Naive B cell (primary cell): ENCODE results near the gene KDM7A. TPM values are rescaled to one million over a fixed set of nuclear protein-coding genes. Genes with fewer than 3 reads are reported as not detected.

Experiments
- ATAC-seq, 2 donors: fragments of 150-1000 bp; cut with Tn5 transposase; 2 replicates each; pipeline ENCODE4 v1.10.0; 2021; ENCODE audit warnings: low read depth in 2 of 2, mild to moderate bottlenecking in 2 of 2, moderate library complexity in 2 of 2
- DNase-seq: peaks from one replicate; pipeline ENCODE4 v3.0.0; 2022
- H3K27ac Mint-ChIP-seq, 6 donors: one replicate each; pipeline ENCODE4 v1.8.0; 2020 to 2022; ENCODE audit warnings: mild to moderate bottlenecking in 6 of 6, mixed read lengths in 6 of 6, moderate library complexity in 5 of 6, inconsistent platforms in 2 of 6
- H3K27me3 Mint-ChIP-seq, 3 donors: one replicate each; pipeline ENCODE4 v1.8.0; 2021 to 2022; ENCODE audit warnings: mixed read lengths in 3 of 3, mild to moderate bottlenecking in 1 of 3
- H3K36me3 Mint-ChIP-seq, 2 donors: one replicate each; pipeline ENCODE4 v1.8.0; 2020 to 2022; ENCODE audit warnings: mixed read lengths in 2 of 2, inconsistent platforms in 1 of 2, mild to moderate bottlenecking in 1 of 2
- H3K4me1 Mint-ChIP-seq, 3 donors: one replicate each; pipeline ENCODE4 v1.8.0; 2020 to 2022; ENCODE audit warnings: mixed read lengths in 3 of 3, inconsistent platforms in 1 of 3, mild to moderate bottlenecking in 1 of 3, moderate library complexity in 1 of 3
- H3K4me3 Mint-ChIP-seq, 8 donors: one replicate each; pipeline ENCODE4 v1.8.0; 2020 to 2022; ENCODE audit warnings: mild to moderate bottlenecking in 8 of 8, mixed read lengths in 8 of 8, moderate library complexity in 8 of 8, inconsistent platforms in 2 of 8
- H3K9me3 Mint-ChIP-seq, 7 donors: one replicate each; pipeline ENCODE4 v1.8.0; 2020 to 2022; ENCODE audit warnings: mixed read lengths in 7 of 7, mild to moderate bottlenecking in 5 of 7, inconsistent platforms in 2 of 7, moderate library complexity in 1 of 7
- polyA plus RNA-seq, 6 donors: library from polyadenylated mRNA; unstranded; fragments of 300-500 nt; fragmentation: Illumina TruSeq; gene quantifications; one replicate each; pipeline ENCODE4 v1.2.3, GENCODE V29; 2021; ENCODE audit warnings: low read depth in 6 of 6

KDM7A gene
- polyA plus RNA-seq, 6 donors from 2014 or later, result 5.8 to 10.1 (median 8.9) TPM

GRCh38 chr7:140053812-140054539 is 122.8 kb downstream of the KDM7A start:
- H3K27me3 Mint-ChIP-seq, result no peaks in the 10 kb centered on the region
- peak; percentile 45 for DNase-seq
- peaks cover 47 to 85% (median 58%) of the 10 kb centered on the region in 3 donors for H3K4me1 Mint-ChIP-seq
- peak; percentile 94 to 95 for ATAC-seq
- peak overlapping the region; percentile 17 to 68 (median 52) for H3K4me3 Mint-ChIP-seq
- no peaks in the 10 kb centered on the region for H3K9me3 Mint-ChIP-seq
- peaks cover 0 to 22% of the 10 kb centered on the region in 2 donors for H3K36me3 Mint-ChIP-seq
- peak overlapping the region; percentile 61 to 98 (median 84) for H3K27ac Mint-ChIP-seq

- no peaks in the 10 kb centered on the region for H3K27me3 Mint-ChIP-seq
- no peaks in the 10 kb centered on the region for H3K9me3 Mint-ChIP-seq
- peaks cover 48 to 77% (median 49%) of the 10 kb centered on the region in 3 donors for H3K4me1 Mint-ChIP-seq
- H3K4me3 Mint-ChIP-seq, result no peak overlapping the region
- ATAC-seq (no peak), DNase-seq (no peak)
- peaks cover 4 to 13% of the 10 kb centered on the region in 2 donors for H3K36me3 Mint-ChIP-seq
- H3K27ac Mint-ChIP-seq, result peak overlapping the region in 2 of 6 donors; percentile 29 to 36
These were observed 125.0 kb downstream of the KDM7A start for GRCh38 chr7:140051820-140052219.

DNA sequence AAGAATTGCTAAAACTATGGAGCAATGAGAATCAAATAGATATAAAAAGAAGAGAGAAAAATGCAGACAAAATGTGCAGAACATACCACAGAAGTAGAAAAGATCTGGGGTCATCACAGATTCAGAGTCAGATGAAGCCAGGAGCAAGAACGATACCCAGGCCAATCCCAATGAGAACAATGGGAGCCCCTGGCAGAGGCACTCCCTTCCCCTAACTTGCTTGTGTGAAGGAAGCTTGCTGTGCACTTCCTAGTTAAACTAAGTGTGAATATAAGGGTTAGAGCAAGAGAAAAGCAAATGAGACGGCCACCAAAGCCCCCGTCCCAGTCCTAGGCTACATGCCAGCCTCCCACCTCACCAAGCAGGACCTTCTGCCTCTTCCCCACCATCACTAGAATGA is 126.7 kb downstream of the KDM7A start:
- H3K36me3 Mint-ChIP-seq, result peaks cover 12 to 17% of the 10 kb centered on the region in 2 donors
- H3K27me3 Mint-ChIP-seq, result no peaks in the 10 kb centered on the region
- H3K4me1 Mint-ChIP-seq, result peaks cover 37 to 63% (median 40%) of the 10 kb centered on the region in 3 donors
- H3K9me3 Mint-ChIP-seq, result no peaks in the 10 kb centered on the region
- no peak for DNase-seq
- ATAC-seq, result no peak
- peak overlapping the region in 3 of 6 donors; percentile 3 to 27 (median 14) for H3K27ac Mint-ChIP-seq
- H3K4me3 Mint-ChIP-seq, result no peak overlapping the region

DNA sequence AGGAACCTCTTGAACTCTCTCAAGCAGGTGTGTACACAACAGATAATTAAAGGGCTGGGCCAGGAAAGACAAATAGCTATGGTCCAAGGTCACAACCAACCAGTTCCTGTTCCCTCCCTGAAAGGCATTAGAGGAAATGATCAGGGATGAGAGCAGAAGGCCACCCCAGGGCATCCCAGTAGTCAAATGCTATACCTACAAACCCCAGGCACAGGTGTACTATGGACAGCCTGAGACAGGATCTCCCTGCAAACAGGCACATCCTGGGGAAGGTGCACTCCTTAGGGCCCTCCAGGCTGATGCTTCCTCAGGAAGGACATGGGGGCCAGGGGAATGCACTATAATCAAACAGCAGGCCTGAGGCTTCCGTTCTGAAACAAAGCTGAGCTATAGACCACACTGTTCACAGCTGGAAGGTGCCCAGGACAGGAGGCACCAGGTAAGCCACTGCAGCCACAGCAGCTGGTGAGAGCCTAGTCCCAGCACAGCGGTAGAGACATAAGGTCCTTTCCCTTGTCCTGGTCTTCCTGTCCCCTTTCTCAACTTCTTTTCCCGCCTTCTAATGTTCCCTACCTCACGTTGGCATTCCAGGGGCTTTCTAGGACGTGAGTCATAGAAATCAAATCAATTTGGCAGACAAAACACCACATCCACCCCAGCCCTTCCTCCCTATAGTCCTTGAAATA is 127.3 kb downstream of the KDM7A start:
- ATAC-seq (no peak), DNase-seq (no peak)
- no peaks in the 10 kb centered on the region for H3K27me3 Mint-ChIP-seq
- no peaks in the 10 kb centered on the region for H3K9me3 Mint-ChIP-seq
- peaks cover 14 to 17% of the 10 kb centered on the region in 2 donors for H3K36me3 Mint-ChIP-seq
- H3K27ac Mint-ChIP-seq, result peak overlapping the region in 1 of 6 donors; percentile 20
- no peak overlapping the region for H3K4me3 Mint-ChIP-seq
- H3K4me1 Mint-ChIP-seq, result peaks cover 32 to 57% (median 36%) of the 10 kb centered on the region in 3 donors

GRCh38 chr7:140048989-140049338 is 127.8 kb downstream of the KDM7A start:
- no peak overlapping the region for H3K4me3 Mint-ChIP-seq
- no peaks in the 10 kb centered on the region for H3K9me3 Mint-ChIP-seq
- no peak for ATAC-seq
- DNase-seq, result no peak
- H3K4me1 Mint-ChIP-seq, result peaks cover 27 to 52% (median 31%) of the 10 kb centered on the region in 3 donors
- H3K27ac Mint-ChIP-seq, result peak overlapping the region in 1 of 6 donors; percentile 20
- H3K36me3 Mint-ChIP-seq, result peaks cover 18 to 19% of the 10 kb centered on the region in 2 donors
- H3K27me3 Mint-ChIP-seq, result no peaks in the 10 kb centered on the region

GRCh38 chr7:140048138-140048537 is 128.6 kb downstream of the KDM7A start:
- Mint-ChIP-seq H3K9me3 (no peaks in the 10 kb centered on the region), H3K4me3 (no peak overlapping the region), H3K36me3 (peaks cover 21 to 24% of the 10 kb centered on the region in 2 donors), H3K4me1 (peaks cover 22 to 44% (median 23%) of the 10 kb centered on the region in 3 donors), H3K27me3 (no peaks in the 10 kb centered on the region), H3K27ac (peak overlapping the region in 1 of 6 donors; percentile 26)
- ATAC-seq (no peak), DNase-seq (no peak)

DNA sequence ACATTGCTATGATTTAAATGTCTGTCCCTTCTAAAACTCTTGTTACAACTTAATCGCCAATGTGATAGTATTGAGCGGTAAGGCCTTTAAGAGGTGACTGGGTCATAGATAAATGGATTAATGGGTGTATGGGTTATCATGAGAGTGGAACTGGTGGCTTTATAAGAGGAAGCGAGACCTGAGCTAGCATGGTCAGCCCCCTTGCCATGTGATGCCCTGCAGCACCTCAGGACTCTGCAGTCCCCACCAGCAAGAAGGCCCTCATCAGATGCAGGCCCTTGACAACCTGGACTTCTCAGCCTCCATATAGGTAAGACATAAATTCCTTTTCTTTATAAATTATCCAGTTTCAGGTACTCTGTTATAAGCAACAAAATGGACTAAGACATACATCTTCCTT is 129.6 kb downstream of the KDM7A start:
- no peaks in the 10 kb centered on the region for H3K27me3 Mint-ChIP-seq
- no peaks in the 10 kb centered on the region for H3K9me3 Mint-ChIP-seq
- DNase-seq, result no peak
- peaks cover 19 to 37% (median 20%) of the 10 kb centered on the region in 3 donors for H3K4me1 Mint-ChIP-seq
- ATAC-seq, result no peak
- H3K27ac Mint-ChIP-seq, result peak overlapping the region in 1 of 6 donors; percentile 69
- H3K4me3 Mint-ChIP-seq, result no peak overlapping the region
- peaks cover 21 to 24% of the 10 kb centered on the region in 2 donors for H3K36me3 Mint-ChIP-seq

GRCh38 chr7:140045697-140046096 is 131.1 kb downstream of the KDM7A start:
- H3K27ac Mint-ChIP-seq, result peak overlapping the region in 1 of 6 donors; percentile 49
- ATAC-seq (no peak), DNase-seq (no peak)
- peaks cover 30 to 32% of the 10 kb centered on the region in 2 donors for H3K36me3 Mint-ChIP-seq
- no peak overlapping the region for H3K4me3 Mint-ChIP-seq
- no peaks in the 10 kb centered on the region for H3K9me3 Mint-ChIP-seq
- no peaks in the 10 kb centered on the region for H3K27me3 Mint-ChIP-seq
- H3K4me1 Mint-ChIP-seq, result peaks cover 18 to 34% (median 18%) of the 10 kb centered on the region in 3 donors

DNA sequence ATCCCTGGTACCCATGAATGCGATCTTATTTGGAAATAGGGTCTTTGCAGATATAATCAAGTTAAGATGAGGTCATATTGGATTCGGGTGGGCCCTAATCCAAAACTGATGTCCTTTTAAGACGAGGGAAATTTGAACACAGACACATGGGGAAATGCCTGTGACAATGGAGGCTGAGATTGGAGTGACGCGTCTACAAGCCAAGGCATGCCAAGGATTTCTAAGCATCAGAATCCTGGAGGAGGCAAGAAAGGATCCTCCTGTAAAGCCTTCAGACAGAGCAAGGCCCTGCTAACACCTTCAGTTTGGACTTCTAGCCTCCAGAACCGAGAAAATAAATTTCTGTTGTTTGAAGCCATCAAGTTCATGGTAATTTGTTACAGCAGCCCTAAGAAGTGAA is 132.5 kb downstream of the KDM7A start:
- Mint-ChIP-seq H3K36me3 (peaks cover 24 to 30% of the 10 kb centered on the region in 2 donors), H3K27me3 (no peaks in the 10 kb centered on the region), H3K27ac (no peak overlapping the region), H3K4me1 (peaks cover 11 to 20% (median 15%) of the 10 kb centered on the region in 3 donors), H3K4me3 (no peak overlapping the region), H3K9me3 (no peaks in the 10 kb centered on the region)
- ATAC-seq (no peak), DNase-seq (no peak)

- peaks cover 26 to 41% of the 10 kb centered on the region in 2 donors for H3K36me3 Mint-ChIP-seq
- no peak overlapping the region for H3K4me3 Mint-ChIP-seq
- H3K27ac Mint-ChIP-seq, result no peak overlapping the region
These were observed 134.5 kb downstream of the KDM7A start for GRCh38 chr7:140042386-140042670.

DNA sequence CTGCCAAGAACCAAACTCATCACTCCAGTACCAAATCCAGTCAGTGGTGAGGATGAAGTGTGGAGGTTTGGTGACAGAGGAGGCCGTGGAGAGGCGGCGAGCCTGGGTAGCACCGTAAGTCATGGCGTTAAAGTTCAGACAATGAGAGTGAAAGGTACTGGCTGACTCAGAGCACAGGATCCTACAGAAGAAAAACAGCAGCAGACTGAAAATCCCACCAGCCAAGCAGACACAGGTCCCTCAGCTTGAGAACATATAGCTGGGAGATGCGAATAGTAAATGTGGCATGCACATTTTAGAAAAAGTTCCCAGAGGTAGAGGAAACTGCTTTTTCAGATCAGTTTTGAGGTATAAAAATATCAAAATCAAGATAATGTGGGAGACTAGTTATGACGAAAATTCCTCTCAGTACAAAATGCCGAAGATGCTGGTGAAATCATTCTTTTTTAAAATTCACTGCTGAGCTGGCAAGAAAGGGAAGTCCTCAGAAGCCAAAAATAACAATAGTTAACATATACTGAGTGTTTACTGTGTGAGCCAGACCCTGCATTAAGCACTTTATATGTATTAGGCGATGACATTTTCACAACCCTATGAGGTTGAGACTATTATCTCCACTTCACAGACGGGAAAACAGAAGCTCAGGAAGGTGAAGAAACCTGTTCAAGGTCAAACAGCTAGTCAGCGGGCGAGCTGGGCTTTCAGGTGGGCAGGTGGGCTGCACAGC is 135.0 kb downstream of the KDM7A start:
- peaks cover 5 to 29% (median 13%) of the 10 kb centered on the region in 3 donors for H3K4me1 Mint-ChIP-seq
- DNase-seq (no peak), ATAC-seq (no peak)
- no peak overlapping the region for H3K27ac Mint-ChIP-seq
- H3K27me3 Mint-ChIP-seq, result no peaks in the 10 kb centered on the region
- peaks cover 26 to 41% of the 10 kb centered on the region in 2 donors for H3K36me3 Mint-ChIP-seq
- no peak overlapping the region for H3K4me3 Mint-ChIP-seq
- H3K9me3 Mint-ChIP-seq, result no peaks in the 10 kb centered on the region

More at GRCh38 chr7:140042386-140042670, 134.5 kb downstream of the KDM7A start:
- Mint-ChIP-seq H3K27me3 (no peaks in the 10 kb centered on the region), H3K4me1 (peaks cover 5 to 24% (median 9%) of the 10 kb centered on the region in 3 donors), H3K9me3 (no peaks in the 10 kb centered on the region)
- DNase-seq, result no peak
- no peak for ATAC-seq

GRCh38 chr7:140039896-140040295 is 136.9 kb downstream of the KDM7A start:
- Mint-ChIP-seq H3K36me3 (peaks cover 18 to 33% of the 10 kb centered on the region in 2 donors), H3K27ac (peak overlapping the region in 1 of 6 donors; percentile 7), H3K9me3 (no peaks in the 10 kb centered on the region), H3K4me1 (peaks cover 13 to 36% (median 27%) of the 10 kb centered on the region in 3 donors), H3K27me3 (no peaks in the 10 kb centered on the region), H3K4me3 (peak overlapping the region in 1 of 8 donors; percentile 53)
- DNase-seq (no peak), ATAC-seq (no peak)

DNA sequence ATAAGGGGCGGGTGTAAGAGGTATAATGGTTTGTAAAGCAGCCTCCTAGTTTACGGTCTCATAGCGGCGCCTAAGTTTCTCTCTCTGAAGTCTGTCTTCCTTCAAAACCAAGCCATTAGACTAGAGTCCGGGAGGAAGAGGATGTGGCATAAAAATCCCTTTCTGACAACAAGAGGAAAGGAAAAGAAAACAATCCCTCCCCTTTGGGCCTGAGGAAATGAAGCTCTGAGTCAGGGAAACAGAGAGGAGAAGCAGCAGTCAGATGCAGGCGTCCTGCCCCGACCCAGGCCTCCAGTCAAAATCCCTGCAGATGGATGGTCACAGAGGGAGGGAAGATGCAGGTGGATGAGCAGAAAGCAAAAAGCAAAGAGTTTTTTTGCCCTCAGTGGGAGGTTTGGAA is 137.7 kb downstream of the KDM7A start:
- Mint-ChIP-seq H3K27ac (peak overlapping the region in 1 of 6 donors; percentile 72), H3K9me3 (no peaks in the 10 kb centered on the region), H3K27me3 (no peaks in the 10 kb centered on the region), H3K36me3 (peaks cover 12 to 33% of the 10 kb centered on the region in 2 donors), H3K4me1 (peaks cover 13 to 36% (median 27%) of the 10 kb centered on the region in 3 donors), H3K4me3 (no peak overlapping the region)
- no peak for DNase-seq
- no peak for ATAC-seq
